Effector memory CD8-positive, alpha-beta T cell (primary cell): ENCODE results near the gene ZNF423.

ENCODE experiments used
- ATAC-seq: fragments of 150-1000 bp; cut with Tn5 transposase; replicated peaks from 2 replicates; pipeline ENCODE4 v1.10.0; 2021; ENCODE audit warnings: mild to moderate bottlenecking, moderate library complexity
- DNase-seq, 3 experiments: peaks; one replicate each; pipeline ENCODE4 v3.0.0; 2021
- H3K27ac Mint-ChIP-seq, 2 donors: one replicate each; pipeline ENCODE4 v1.8.0; 2022; ENCODE audit warnings: mild to moderate bottlenecking in 2 of 2, mixed read lengths in 2 of 2, moderate library complexity in 2 of 2
- H3K27me3 Mint-ChIP-seq, 2 donors: one replicate each; pipeline ENCODE4 v1.8.0; 2022; ENCODE audit warnings: mixed read lengths in 2 of 2
- H3K36me3 Mint-ChIP-seq: one replicate; pipeline ENCODE4 v1.8.0; 2022; ENCODE audit warnings: mild to moderate bottlenecking, moderate library complexity, mixed read lengths; ENCODE audit not compliant: insufficient read depth
- H3K4me1 Mint-ChIP-seq, 2 donors: one replicate each; pipeline ENCODE4 v1.8.0; 2022; ENCODE audit warnings: low read depth in 2 of 2, mixed read lengths in 2 of 2
- H3K4me3 Mint-ChIP-seq, 2 donors: one replicate each; pipeline ENCODE4 v1.8.0; 2022; ENCODE audit warnings: mild to moderate bottlenecking in 2 of 2, mixed read lengths in 2 of 2, moderate library complexity in 2 of 2
- H3K9me3 Mint-ChIP-seq, 2 donors: one replicate each; pipeline ENCODE4 v1.8.0; 2022; ENCODE audit warnings: mixed read lengths in 2 of 2

Gene ZNF423

GRCh38 chr16:49496656-49497055 lies 359.3 kb downstream of the ZNF423 start:
- peaks cover 0 to 3% of the 10 kb centered on the region in 2 donors for H3K4me1 Mint-ChIP-seq
- DNase-seq = no peak
- H3K27ac Mint-ChIP-seq = peak overlapping the region in 1 of 2 donors; percentile 29

GRCh38 chr16:49495596-49496355 lies 360.1 kb downstream of the ZNF423 start:
- H3K27ac Mint-ChIP-seq = no peak overlapping the region
- ATAC-seq (no peak), DNase-seq (no peak)
- H3K36me3 Mint-ChIP-seq = peaks cover 3% of the 10 kb centered on the region
- peaks cover 0 to 3% of the 10 kb centered on the region in 2 donors for H3K4me1 Mint-ChIP-seq
- H3K27me3 Mint-ChIP-seq = peaks cover 5 to 37% of the 10 kb centered on the region in 2 donors
- H3K4me3 Mint-ChIP-seq = no peak overlapping the region
- no peaks in the 10 kb centered on the region for H3K9me3 Mint-ChIP-seq

More at GRCh38 chr16:49496656-49497055, 359.3 kb downstream of the ZNF423 start:
- H3K4me3 Mint-ChIP-seq = no peak overlapping the region
- peaks cover 3% of the 10 kb centered on the region for H3K36me3 Mint-ChIP-seq
- no peak for ATAC-seq
- peaks cover 2 to 29% of the 10 kb centered on the region in 2 donors for H3K27me3 Mint-ChIP-seq
- no peaks in the 10 kb centered on the region for H3K9me3 Mint-ChIP-seq

- peak overlapping the region in 1 of 2 donors; percentile 59 for H3K27ac Mint-ChIP-seq
- no peaks in the 10 kb centered on the region for H3K9me3 Mint-ChIP-seq
- H3K36me3 Mint-ChIP-seq = peaks cover 3% of the 10 kb centered on the region
- H3K27me3 Mint-ChIP-seq = peaks cover 5 to 38% of the 10 kb centered on the region in 2 donors
- no peak overlapping the region for H3K4me3 Mint-ChIP-seq
- no peak for ATAC-seq
- H3K4me1 Mint-ChIP-seq = peaks cover 0 to 3% of the 10 kb centered on the region in 2 donors
- DNase-seq = no peak
Observed at GRCh38 chr16:49494891-49495566, 360.9 kb downstream of the ZNF423 start.

- H3K4me3 Mint-ChIP-seq = no peak overlapping the region
- no peak for ATAC-seq
Observed at GRCh38 chr16:49494474-49494873, 361.4 kb downstream of the ZNF423 start.

GRCh38 chr16:49493836-49494235 lies 362.1 kb downstream of the ZNF423 start:
- ATAC-seq (no peak), DNase-seq (no peak)
- peaks cover 5 to 38% of the 10 kb centered on the region in 2 donors for H3K27me3 Mint-ChIP-seq
- H3K4me3 Mint-ChIP-seq = no peak overlapping the region
- H3K36me3 Mint-ChIP-seq = peaks cover 3% of the 10 kb centered on the region
- H3K4me1 Mint-ChIP-seq = peaks cover 0 to 3% of the 10 kb centered on the region in 2 donors
- no peaks in the 10 kb centered on the region for H3K9me3 Mint-ChIP-seq
- H3K27ac Mint-ChIP-seq = no peak overlapping the region

More at GRCh38 chr16:49494474-49494873, 361.4 kb downstream of the ZNF423 start:
- H3K4me1 Mint-ChIP-seq = peaks cover 0 to 3% of the 10 kb centered on the region in 2 donors
- no peaks in the 10 kb centered on the region for H3K9me3 Mint-ChIP-seq
- H3K27ac Mint-ChIP-seq = peak overlapping the region in 1 of 2 donors; percentile 59
- peaks cover 3% of the 10 kb centered on the region for H3K36me3 Mint-ChIP-seq
- peaks cover 5 to 38% of the 10 kb centered on the region in 2 donors for H3K27me3 Mint-ChIP-seq
- no peak for DNase-seq

- Mint-ChIP-seq H3K27ac (no peak overlapping the region), H3K27me3 (peaks cover 5 to 38% of the 10 kb centered on the region in 2 donors), H3K36me3 (no peaks in the 10 kb centered on the region), H3K4me1 (peaks cover 0 to 3% of the 10 kb centered on the region in 2 donors), H3K4me3 (no peak overlapping the region), H3K9me3 (no peaks in the 10 kb centered on the region)
- no peak for DNase-seq
- no peak for ATAC-seq
Observed at GRCh38 chr16:49492896-49493626, 362.9 kb downstream of the ZNF423 start.

GRCh38 chr16:49491771-49492761 lies 363.8 kb downstream of the ZNF423 start:
- ATAC-seq (peak; percentile 56), DNase-seq (peak; percentile 7 to 13 (median 12))
- H3K9me3 Mint-ChIP-seq = no peaks in the 10 kb centered on the region
- peaks cover 5 to 30% of the 10 kb centered on the region in 2 donors for H3K27me3 Mint-ChIP-seq
- H3K4me1 Mint-ChIP-seq = peaks cover 0 to 3% of the 10 kb centered on the region in 2 donors
- H3K27ac Mint-ChIP-seq = no peak overlapping the region
- H3K36me3 Mint-ChIP-seq = no peaks in the 10 kb centered on the region
- H3K4me3 Mint-ChIP-seq = no peak overlapping the region

- H3K27ac Mint-ChIP-seq = no peak overlapping the region
- no peak for ATAC-seq
- no peaks in the 10 kb centered on the region for H3K36me3 Mint-ChIP-seq
Observed at GRCh38 chr16:49491106-49491670, 364.7 kb downstream of the ZNF423 start.

GRCh38 chr16:49490321-49490705 lies 365.6 kb downstream of the ZNF423 start:
- Mint-ChIP-seq H3K4me3 (no peak overlapping the region), H3K9me3 (no peaks in the 10 kb centered on the region), H3K27ac (no peak overlapping the region), H3K4me1 (peaks cover 0 to 3% of the 10 kb centered on the region in 2 donors), H3K27me3 (peaks cover 5 to 17% of the 10 kb centered on the region in 2 donors), H3K36me3 (no peaks in the 10 kb centered on the region)
- DNase-seq (no peak), ATAC-seq (no peak)

More at GRCh38 chr16:49491106-49491670, 364.7 kb downstream of the ZNF423 start:
- H3K4me3 Mint-ChIP-seq = no peak overlapping the region
- peaks cover 0 to 3% of the 10 kb centered on the region in 2 donors for H3K4me1 Mint-ChIP-seq
- no peak for DNase-seq
- no peaks in the 10 kb centered on the region for H3K9me3 Mint-ChIP-seq
- H3K27me3 Mint-ChIP-seq = peaks cover 5 to 21% of the 10 kb centered on the region in 2 donors

- DNase-seq = no peak
- H3K9me3 Mint-ChIP-seq = no peaks in the 10 kb centered on the region
- ATAC-seq = no peak
- no peak overlapping the region for H3K4me3 Mint-ChIP-seq
- no peaks in the 10 kb centered on the region for H3K36me3 Mint-ChIP-seq
- H3K27me3 Mint-ChIP-seq = peaks cover 5 to 17% of the 10 kb centered on the region in 2 donors
- peaks cover 0 to 3% of the 10 kb centered on the region in 2 donors for H3K4me1 Mint-ChIP-seq
- H3K27ac Mint-ChIP-seq = no peak overlapping the region
Observed at GRCh38 chr16:49489686-49490320, 366.1 kb downstream of the ZNF423 start.

GRCh38 chr16:49488740-49489525 lies 367.0 kb downstream of the ZNF423 start:
- H3K4me3 Mint-ChIP-seq = no peak overlapping the region
- H3K9me3 Mint-ChIP-seq = no peaks in the 10 kb centered on the region
- DNase-seq (no peak), ATAC-seq (no peak)
- no peaks in the 10 kb centered on the region for H3K36me3 Mint-ChIP-seq
- H3K4me1 Mint-ChIP-seq = peaks cover 1 to 3% of the 10 kb centered on the region in 2 donors
- peaks cover 5 to 17% of the 10 kb centered on the region in 2 donors for H3K27me3 Mint-ChIP-seq
- no peak overlapping the region for H3K27ac Mint-ChIP-seq
